WERI-Rb-1 (cell line): ENCODE measurements around the gene TAS2R31.
"Not testable (repeated sequence)": the region's sequence is repeated elsewhere in the genome, so short reads cannot be mapped to it uniquely, and the experiment has no call there.

Experiments
- DNase-seq: peaks from one replicate; pipeline ENCODE4 v3.0.0-alpha.2; 2020
- H3K27ac ChIP-seq: fragments of 250-450 bp; sonication (Bioruptor Pico); 2 replicates; pipeline ENCODE4 v1.5.1; 2020; ENCODE audit warnings: mild to moderate bottlenecking, moderate library complexity
- H3K27me3 ChIP-seq: fragments of 250-450 bp; sonication (Bioruptor Pico); 2 replicates; pipeline ENCODE4 v1.5.1; 2021; ENCODE audit warnings: mild to moderate bottlenecking, low read depth, moderate library complexity; ENCODE audit not compliant: insufficient read depth, severe bottlenecking
- H3K36me3 ChIP-seq: fragments of 250-450 bp; sonication (Bioruptor Pico); 2 replicates; pipeline ENCODE4 v1.5.1; 2020; ENCODE audit warnings: mild to moderate bottlenecking, moderate library complexity
- H3K4me3 ChIP-seq: 2 replicates; pipeline ENCODE4 v1.5.1; 2011; ENCODE audit warnings: low read depth, mild to moderate bottlenecking, control low read depth, low read length
- H3K9me3 ChIP-seq: fragments of 250-450 bp; sonication (Bioruptor Pico); 2 replicates; pipeline ENCODE4 v1.5.1; 2021; ENCODE audit warnings: mild to moderate bottlenecking, moderate library complexity; ENCODE audit not compliant: severe bottlenecking
- CTCF ChIP-seq: IDR thresholded peaks from 2 replicates; pipeline ENCODE4 v1.5.1; 2011; ENCODE audit warnings: low read depth, mild to moderate bottlenecking, control low read depth, inconsistent platforms, low read length

Gene TAS2R31

GRCh38 chr12:11067514-11067913 is 36.3 kb upstream of the TAS2R31 start:
- Histone ChIP-seq H3K36me3 (no peaks in the 10 kb centered on the region), H3K4me3 (no peak overlapping the region)
- DNase-seq: no peak

GRCh38 chr12:11062194-11062593 is 31.0 kb upstream of the TAS2R31 start, which contains the start of gene TAS2R46:
Gene TAS2R46, minus strand, starts transcription at chr12:11062294. Its CDS starts 0 bp downstream, at chr12:11062294.
- not testable (repeated sequence) for DNase-seq, H3K9me3 ChIP-seq, H3K27me3 ChIP-seq, H3K36me3 ChIP-seq, H3K27ac ChIP-seq, H3K4me3 ChIP-seq

More at GRCh38 chr12:11067514-11067913, 36.3 kb upstream of the TAS2R31 start:
- H3K27me3 ChIP-seq: no peaks in the 10 kb centered on the region
- no peak for TF ChIP-seq CTCF
- no peaks in the 10 kb centered on the region for H3K9me3 ChIP-seq
- H3K27ac ChIP-seq: no peak overlapping the region

- Histone ChIP-seq H3K27ac (no peak overlapping the region), H3K36me3 (no peaks in the 10 kb centered on the region), H3K4me3 (no peak overlapping the region), H3K27me3 (no peaks in the 10 kb centered on the region), H3K9me3 (no peaks in the 10 kb centered on the region)
- no peak for DNase-seq
- TF ChIP-seq CTCF: no peak
Observed at GRCh38 chr12:11059784-11060183, 28.6 kb upstream of the TAS2R31 start.

GRCh38 chr12:11059041-11059440 is 27.8 kb upstream of the TAS2R31 start:
- Histone ChIP-seq H3K27me3 (no peaks in the 10 kb centered on the region), H3K27ac (no peak overlapping the region), H3K36me3 (no peaks in the 10 kb centered on the region), H3K4me3 (no peak overlapping the region), H3K9me3 (no peaks in the 10 kb centered on the region)
- DNase-seq: no peak
- TF ChIP-seq CTCF: no peak

- no peaks in the 10 kb centered on the region for H3K36me3 ChIP-seq
- no peak for DNase-seq
- no peaks in the 10 kb centered on the region for H3K9me3 ChIP-seq
- no peaks in the 10 kb centered on the region for H3K27me3 ChIP-seq
- TF ChIP-seq CTCF: no peak
- H3K27ac ChIP-seq: no peak overlapping the region
- no peak overlapping the region for H3K4me3 ChIP-seq
Observed at GRCh38 chr12:11055306-11055705, 24.1 kb upstream of the TAS2R31 start.

GRCh38 chr12:11049806-11050531 is 18.8 kb upstream of the TAS2R31 start:
- not testable (repeated sequence) for H3K9me3 ChIP-seq, H3K36me3 ChIP-seq, DNase-seq, H3K4me3 ChIP-seq, H3K27ac ChIP-seq, H3K27me3 ChIP-seq

GRCh38 chr12:11041366-11041765 is 10.2 kb upstream of the TAS2R31 start:
- H3K27me3 ChIP-seq, H3K36me3 ChIP-seq, DNase-seq, H3K4me3 ChIP-seq, H3K27ac ChIP-seq, H3K9me3 ChIP-seq: not testable (repeated sequence)
